ENCODE measurements around the gene STRN3. TPM values are rescaled to one million over a fixed set of nuclear protein-coding genes. Genes with fewer than 3 reads are reported as not detected.

The STRN3 gene
- total and polyA plus RNA-seq, 2 of the 4 experiments (the other 2 are of a cell fraction) = 10.8 to 78.7 TPM

- H3K18ac ChIP-seq (ENCODE audit: low read depth, low read length) = no peak overlapping the region
- H2AK5ac ChIP-seq (ENCODE audit: low read depth, low read length) = no peak overlapping the region
- no TSS peak for BruUV-seq (replicated peaks)
- H3K36me3 ChIP-seq (ENCODE audit: control insufficient read depth, insufficient read depth, low read length) = no peaks in the 10 kb centered on the region
- H2BK15ac ChIP-seq (ENCODE audit: low read depth, low read length) = no peak overlapping the region
- H2BK20ac ChIP-seq (ENCODE audit: low read depth, low read length) = no peak overlapping the region
- no peaks in the 10 kb centered on the region for H3K9me1 ChIP-seq (ENCODE audit: insufficient read depth, low read length)
- 0 out of 2 replicates have a peak overlapping the region, but pooled peaks have one; percentile 3 for H3K23ac ChIP-seq (ENCODE audit: low read depth, low read length)
- H2AK9ac ChIP-seq (replicated peaks; ENCODE audit: low read depth, low read length, poor library complexity) = peak overlapping the region; percentile 10
- no peak overlapping the region for H2BK5ac ChIP-seq (ENCODE audit: low read depth, low read length, poor library complexity, severe bottlenecking)
- no peak overlapping the region for H3K27ac ChIP-seq (ENCODE audit: insufficient read depth, low read length)
- dilution Hi-C loops (cut with HindIII; ENCODE audit: low sequenced_read_pairs, unreplicated experiment) (no loop called here), intact Hi-C loops (cut with micrococcal nuclease) (no loop called here), in situ Hi-C loops (cut with MboI; ENCODE audit: low sequenced_read_pairs) (no loop called here)
- ChIA-PET CTCF (no interaction called here), POLR2A (ENCODE audit: unreplicated experiment) (no interaction called here)
- peak overlapping the region; percentile 38; the same call in 1 of the 2 replicates for H3K4me3 ChIP-seq (ENCODE audit: insufficient read depth, low read depth, low read length)
- no peak overlapping the region for H4K91ac ChIP-seq (ENCODE audit: insufficient read depth, low read depth, low read length)
- DNase-seq (no peak), ATAC-seq (ENCODE audit: low read depth) (no peak)
- H4K5ac ChIP-seq (ENCODE audit: low read depth, low read length) = no peak overlapping the region
- no peak overlapping the region for H2BK120ac ChIP-seq (ENCODE audit: low read depth, low read length)
- H4K8ac ChIP-seq (ENCODE audit: low read depth in 2 of 2, low read length in 2 of 2) = no peak overlapping the region
- H3K79me1 ChIP-seq (ENCODE audit: low read depth in 1 of 2, low read length in 2 of 2) = no peaks in the 10 kb centered on the region
- no peak overlapping the region for H3K9ac ChIP-seq (ENCODE audit: low read depth, low read length)
- WGBS, 2 experiments (ENCODE audit: extremely low coverage in 2 of 2, insufficient read length in 1 of 2) = 0% methylated on average over 1 of the region's 48 CpGs; no CpG with 5 or more reads in 1 of the 2 experiments
- H3K27me3 ChIP-seq (ENCODE audit: control insufficient read depth, insufficient read depth, low read length) = peaks cover 66% of the 10 kb centered on the region
- H3K56ac ChIP-seq (ENCODE audit: extremely low read depth, insufficient read depth, low read length) = no peak overlapping the region
- H2AFZ ChIP-seq (replicated peaks; ENCODE audit: low read length, poor library complexity) = peak overlapping the region; percentile 60
- peaks cover 1% of the 10 kb centered on the region; the same call in 1 of the 2 replicates for H3K4me1 ChIP-seq (ENCODE audit: control insufficient read depth, insufficient read depth, low read length)
- no peak overlapping the region for H3K4ac ChIP-seq (ENCODE audit: low read depth, low read length)
- H3K4me2 ChIP-seq (ENCODE audit: low read depth, low read length) = peak overlapping the region; percentile 38; the same call in 1 of the 2 replicates
- H4K20me1 ChIP-seq (ENCODE audit: insufficient read depth, low read length) = no peaks in the 10 kb centered on the region
- no peak overlapping the region for H3K14ac ChIP-seq (replicated peaks; ENCODE audit: low read depth, low read length)
- H3K9me3 ChIP-seq (ENCODE audit: control insufficient read depth, insufficient read depth, low read length) = no peaks in the 10 kb centered on the region
- TF ChIP-seq POLR2A (IDR thresholded peaks at IDR 0.05; ENCODE audit: low read depth, low read length) (no peak), FOS (IDR thresholded peaks at IDR 0.05; ENCODE audit: low read depth, low read length) (no peak), SMC3 (IDR thresholded peaks at IDR 0.05; ENCODE audit: low read depth, low read length) (no peak), CEBPB (IDR thresholded peaks at IDR 0.05; ENCODE audit: low read depth, low read length) (no peak), ELK1 (IDR thresholded peaks at IDR 0.05; ENCODE audit: borderline replicate concordance, low read depth, low read length) (no peak), RAD21 (IDR thresholded peaks at IDR 0.05; ENCODE audit: low read length) (no peak), RFX5 (IDR thresholded peaks at IDR 0.05; ENCODE audit: low read depth, low read length) (no peak), CTCF (conservative IDR thresholded peaks at IDR 0.05; ENCODE audit: low read depth, low read length) (no peak), MXI1 (IDR thresholded peaks at IDR 0.05; ENCODE audit: borderline replicate concordance, low read depth, low read length) (no peak), MAZ (IDR thresholded peaks at IDR 0.05; ENCODE audit: borderline replicate concordance, low read depth, low read length) (no peak), RCOR1 (IDR thresholded peaks at IDR 0.05; ENCODE audit: insufficient replicate concordance, low read length) (no peak), NFE2L2 (IDR thresholded peaks at IDR 0.05; ENCODE audit: low read depth, low read length) (no peak), MAFK (IDR thresholded peaks at IDR 0.05; ENCODE audit: low read depth, low read length) (no peak), BHLHE40 (IDR thresholded peaks at IDR 0.05; ENCODE audit: low read depth, low read length) (no peak), USF2 (IDR thresholded peaks at IDR 0.05; ENCODE audit: low read depth, low read length) (no peak)
Measured at GRCh38 chr14:30874999-30875787, 151.0 kb downstream of the STRN3 start.

Data from IMR-90 (cell line).